Ishikawa (cell line): ENCODE results near the gene RAB12.

Experiments used
- EP300 ChIP-seq: IDR thresholded peaks from 2 replicates; pipeline ENCODE4 v1.6.1; 2012; ENCODE audit warnings: borderline replicate concordance
- FOXM1 ChIP-seq: IDR thresholded peaks from 2 replicates; pipeline ENCODE4 v1.6.1; 2012; ENCODE audit warnings: low read depth, borderline replicate concordance
- REST ChIP-seq: IDR thresholded peaks from 2 replicates; pipeline ENCODE4 v1.6.1; 2012; ENCODE audit warnings: low read depth, mild to moderate bottlenecking
- TAF1 ChIP-seq: IDR thresholded peaks from 2 replicates; pipeline ENCODE4 v1.6.1; 2012; ENCODE audit warnings: low read depth, mild to moderate bottlenecking

- TF ChIP-seq REST (no peak), EP300 (no peak), TAF1 (no peak), FOXM1 (no peak)
Measured at GRCh38 chr18:8602557-8602956, 6.7 kb upstream of the RAB12 start.
